Ascending aorta (tissue), 2 donors: ENCODE measurements around the gene FAM240A. TPM values are rescaled to one million over a fixed set of nuclear protein-coding genes. Genes with fewer than 3 reads are reported as not detected.

Experiments
- DNase-seq, 2 donors: peaks; one replicate each; pipeline ENCODE4 v3.0.0-alpha.2; 2019; ENCODE audit warnings: low spot score in 2 of 2
- H3K27ac ChIP-seq, 2 donors: fragments of 200-600 bp; sonication (generic); one replicate each; pipeline ENCODE4 v1.5.1; 2016 to 2017; ENCODE audit warnings: mild to moderate bottlenecking in 1 of 2
- H3K27me3 ChIP-seq: fragments of 200-600 bp; sonication (generic); one replicate; pipeline ENCODE4 v1.5.1; 2017
- H3K36me3 ChIP-seq, 2 donors: fragments of 200-600 bp; sonication (generic); one replicate each; pipeline ENCODE4 v1.5.1; 2016
- H3K4me1 ChIP-seq, 2 donors: fragments of 200-600 bp; sonication (generic); one replicate each; pipeline ENCODE4 v1.5.1; 2016 to 2017; ENCODE audit warnings: mild to moderate bottlenecking in 1 of 2
- H3K4me3 ChIP-seq, 2 donors: fragments of 200-600 bp; sonication (generic); one replicate each; pipeline ENCODE4 v1.5.1; 2016 to 2017; ENCODE audit warnings: mild to moderate bottlenecking in 1 of 2
- H3K9me3 ChIP-seq, 2 donors: fragments of 200-600 bp; sonication (generic); one replicate each; pipeline ENCODE4 v1.5.1; 2016
- intact Hi-C: fragments of 100-400 bp; cut with DNase I; formaldehyde crosslinking; loops from one replicate; pipeline ENCODE4 v1.15.1; 2023
- total RNA-seq: library from RNA; depleted of rRNA; stranded (reverse); fragments of >200 nt; gene quantifications from one replicate; pipeline ENCODE4 v1.1.0, GENCODE V29; 2016
- TF ChIP-seq, protein P1 (sequence below), 3 experiments: fragments of 200-600 bp in 2 of 3; fragments of 450-650 bp in 1 of 3; sonication (generic) in 2 of 3; IDR thresholded peaks; one replicate each; pipeline ENCODE4 v1.5.1; 2016 to 2019; ENCODE audit warnings: antibody characterized with exemption in 3 of 3, mild to moderate bottlenecking in 1 of 3, moderate library complexity in 1 of 3

The FAM240A gene
- total RNA-seq, 1 donor from 2014 or later: not detected

DNA sequence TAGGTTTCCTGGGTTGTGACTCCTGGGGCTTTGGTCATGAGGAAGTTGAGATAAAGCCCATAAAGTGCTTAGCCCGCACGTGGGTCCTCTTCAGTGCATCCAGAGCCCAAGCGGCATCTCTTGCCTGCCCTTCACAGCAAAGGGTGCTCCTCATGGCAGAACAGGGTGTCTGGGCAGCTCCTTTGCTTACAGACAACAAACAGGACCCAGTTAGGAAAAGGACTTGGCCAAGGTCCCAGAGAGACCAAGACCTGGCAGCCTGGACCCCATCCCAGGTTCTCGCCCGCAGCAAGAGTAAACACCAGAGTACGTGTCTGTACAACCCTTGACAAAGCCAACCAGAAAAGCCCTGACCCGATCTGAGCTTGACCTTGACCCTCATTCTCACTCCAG, 54.1 kb downstream of the FAM240A start:
- DNase-seq: peak; percentile 2 to 34
- H3K36me3 ChIP-seq: no peaks in the 10 kb centered on the region

DNA sequence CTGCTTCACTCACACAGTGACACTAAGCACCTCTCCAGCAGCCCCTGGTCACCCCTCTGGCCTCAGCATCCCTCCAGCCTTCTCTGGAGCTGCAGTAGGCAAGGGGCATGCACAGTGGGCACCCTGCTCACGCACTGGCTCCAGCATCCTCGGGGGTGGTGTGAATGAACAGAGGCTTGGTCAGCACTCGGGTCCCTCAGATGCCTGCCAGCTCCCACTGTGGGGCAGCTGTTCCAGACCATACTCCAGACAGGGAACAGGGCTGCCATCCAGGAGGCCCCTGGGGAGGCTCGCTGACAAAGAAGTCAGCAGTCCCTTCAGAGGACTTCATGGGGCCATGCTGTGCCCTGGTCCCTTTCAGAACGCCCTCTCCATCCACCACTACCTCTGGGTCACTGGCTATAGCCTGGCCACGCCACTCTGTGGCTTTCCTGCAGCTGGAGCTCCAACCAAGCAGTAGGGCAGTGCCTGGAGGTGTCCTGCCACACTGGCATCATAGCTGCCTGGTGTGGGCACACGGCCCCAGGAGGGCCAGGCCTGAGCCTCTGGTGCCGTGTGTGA, 54.8 kb downstream of the FAM240A start:
- DNase-seq: peak; percentile 6 to 47
- intact Hi-C loops: no loop called here
- peaks cover 0 to 4% of the 10 kb centered on the region in 2 donors for H3K36me3 ChIP-seq
- no peak overlapping the region for H3K4me3 ChIP-seq
- no peaks in the 10 kb centered on the region for H3K4me1 ChIP-seq
- H3K9me3 ChIP-seq: no peaks in the 10 kb centered on the region
- TF ChIP-seq, protein P1, sequence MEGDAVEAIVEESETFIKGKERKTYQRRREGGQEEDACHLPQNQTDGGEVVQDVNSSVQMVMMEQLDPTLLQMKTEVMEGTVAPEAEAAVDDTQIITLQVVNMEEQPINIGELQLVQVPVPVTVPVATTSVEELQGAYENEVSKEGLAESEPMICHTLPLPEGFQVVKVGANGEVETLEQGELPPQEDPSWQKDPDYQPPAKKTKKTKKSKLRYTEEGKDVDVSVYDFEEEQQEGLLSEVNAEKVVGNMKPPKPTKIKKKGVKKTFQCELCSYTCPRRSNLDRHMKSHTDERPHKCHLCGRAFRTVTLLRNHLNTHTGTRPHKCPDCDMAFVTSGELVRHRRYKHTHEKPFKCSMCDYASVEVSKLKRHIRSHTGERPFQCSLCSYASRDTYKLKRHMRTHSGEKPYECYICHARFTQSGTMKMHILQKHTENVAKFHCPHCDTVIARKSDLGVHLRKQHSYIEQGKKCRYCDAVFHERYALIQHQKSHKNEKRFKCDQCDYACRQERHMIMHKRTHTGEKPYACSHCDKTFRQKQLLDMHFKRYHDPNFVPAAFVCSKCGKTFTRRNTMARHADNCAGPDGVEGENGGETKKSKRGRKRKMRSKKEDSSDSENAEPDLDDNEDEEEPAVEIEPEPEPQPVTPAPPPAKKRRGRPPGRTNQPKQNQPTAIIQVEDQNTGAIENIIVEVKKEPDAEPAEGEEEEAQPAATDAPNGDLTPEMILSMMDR (IDR thresholded peaks at IDR 0.05): no peak
- H3K27me3 ChIP-seq: no peaks in the 10 kb centered on the region
- H3K27ac ChIP-seq: no peak overlapping the region

More for the DNA sequence above, 54.1 kb downstream of the FAM240A start:
- no peak overlapping the region for H3K4me3 ChIP-seq
- H3K27ac ChIP-seq: no peak overlapping the region
- TF ChIP-seq, protein P1 (IDR thresholded peaks at IDR 0.05): no peak
- H3K27me3 ChIP-seq: no peaks in the 10 kb centered on the region
- no peaks in the 10 kb centered on the region for H3K9me3 ChIP-seq
- intact Hi-C loops: no loop called here
- no peaks in the 10 kb centered on the region for H3K4me1 ChIP-seq

DNA sequence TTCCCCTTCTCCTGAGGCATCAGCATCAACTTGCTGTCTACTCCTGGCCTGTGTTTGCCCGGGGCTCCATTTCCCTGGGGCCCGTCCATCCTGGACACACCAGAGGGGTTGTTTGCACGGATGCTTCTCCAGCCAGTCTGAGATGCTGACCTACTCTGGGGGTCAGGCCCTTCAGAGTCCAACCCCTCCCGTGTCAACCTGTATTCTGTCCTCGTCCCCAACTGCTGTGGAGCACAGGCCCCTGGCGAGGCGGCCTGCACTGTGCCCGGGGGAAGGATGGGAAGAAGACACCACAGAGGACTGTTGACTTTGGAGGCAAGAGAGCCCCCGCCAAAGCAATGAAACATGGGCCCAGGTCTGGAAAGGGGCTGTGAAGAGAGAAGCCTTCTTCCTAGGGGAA, 55.3 kb downstream of the FAM240A start:
- no peaks in the 10 kb centered on the region for H3K9me3 ChIP-seq
- H3K27ac ChIP-seq: no peak overlapping the region
- intact Hi-C loops: no loop called here
- peaks cover 0 to 8% of the 10 kb centered on the region in 2 donors for H3K36me3 ChIP-seq
- H3K4me3 ChIP-seq: no peak overlapping the region
- TF ChIP-seq, protein P1 (IDR thresholded peaks at IDR 0.05): no peak
- peak in 1 of 2 donors; percentile 50 for DNase-seq
- H3K27me3 ChIP-seq: no peaks in the 10 kb centered on the region
- no peaks in the 10 kb centered on the region for H3K4me1 ChIP-seq

DNA sequence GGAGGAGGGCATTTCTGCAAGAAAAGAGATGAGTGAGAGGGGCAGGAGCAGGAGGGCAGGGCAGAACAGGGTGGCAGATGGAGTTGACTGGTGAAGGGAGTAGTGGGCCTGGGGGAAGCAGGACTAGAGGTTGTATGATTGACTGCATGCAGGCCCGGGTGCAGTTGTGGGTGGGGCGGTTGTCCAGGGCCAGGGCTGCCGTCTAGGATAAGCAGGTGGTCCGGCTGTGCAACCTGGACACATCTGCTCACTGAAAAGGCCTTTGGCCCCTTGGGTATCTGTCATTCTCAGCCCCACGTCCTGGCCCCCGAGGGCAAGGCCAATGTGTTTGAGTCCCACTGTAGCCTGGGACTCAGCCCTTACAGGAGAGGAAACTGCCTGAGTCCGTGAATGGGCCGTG, 55.8 kb downstream of the FAM240A start:
- peak; percentile 4 to 54 for DNase-seq
- Histone ChIP-seq H3K27ac (no peak overlapping the region), H3K4me3 (no peak overlapping the region), H3K36me3 (peaks cover 0 to 8% of the 10 kb centered on the region in 2 donors), H3K27me3 (no peaks in the 10 kb centered on the region), H3K9me3 (no peaks in the 10 kb centered on the region), H3K4me1 (no peaks in the 10 kb centered on the region)
- intact Hi-C loops: no loop called here
- TF ChIP-seq, protein P1 (IDR thresholded peaks at IDR 0.05): no peak

DNA sequence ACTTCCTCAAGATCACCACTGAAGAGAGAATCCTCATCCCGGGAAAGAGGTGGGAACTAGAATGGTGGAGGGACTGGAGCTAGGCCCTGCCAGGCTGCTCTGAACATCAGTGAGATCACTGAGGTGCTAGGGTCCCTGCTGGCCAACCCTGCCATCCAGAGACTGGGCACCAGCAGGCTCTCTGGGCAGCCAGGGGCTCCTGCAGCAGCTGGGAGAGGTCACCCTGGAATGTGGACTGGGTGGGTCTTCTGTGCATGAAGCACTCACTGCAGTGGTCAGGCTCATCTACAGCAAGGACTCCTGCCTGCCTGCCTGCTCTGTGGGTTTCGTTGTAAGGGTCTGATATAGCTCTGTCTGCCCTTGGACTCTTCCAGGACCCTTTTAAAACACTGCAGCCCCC, 56.3 kb downstream of the FAM240A start:
- peaks cover 0 to 8% of the 10 kb centered on the region in 2 donors for H3K36me3 ChIP-seq
- no peaks in the 10 kb centered on the region for H3K27me3 ChIP-seq
- TF ChIP-seq, protein P1 (IDR thresholded peaks at IDR 0.05): no peak
- peak; percentile 5 to 43 for DNase-seq
- intact Hi-C loops: no loop called here
- H3K27ac ChIP-seq: no peak overlapping the region
- H3K9me3 ChIP-seq: no peaks in the 10 kb centered on the region
- H3K4me1 ChIP-seq: no peaks in the 10 kb centered on the region
- H3K4me3 ChIP-seq: no peak overlapping the region
